Measurements from ENCODE around the gene MAP3K2.

- TF ChIP-seq CTCF (IDR thresholded peaks at IDR 0.05; ENCODE audit: low read length): no peak
- TF ChIP-seq EZH2 (IDR thresholded peaks at IDR 0.05; ENCODE audit: borderline replicate concordance, low read length): no peak
These were observed 33.5 kb upstream of the MAP3K2 start for GRCh38 chr2:127421116-127421800.

Measured in OCI-LY1 (cell line).